ENCODE results near the gene HMGXB4. TPM values are rescaled to one million over a fixed set of nuclear protein-coding genes. Genes with fewer than 3 reads are reported as not detected.

The HMGXB4 gene
- total and polyA plus RNA-seq, 9 of the 15 experiments (the other 6 are each of a cell fraction or from before 2014, with no cell fraction given): 9.9 to 31.4 (median 24.8) TPM

- Histone ChIP-seq H3K9me3 (replicated peaks; ENCODE audit: control insufficient read depth, insufficient read depth, low read depth, low read length) (no peaks in the 10 kb centered on the region), H3K9ac (ENCODE audit: insufficient read depth in 1 of 2, low read depth in 2 of 2, low read length in 2 of 2) (no peak overlapping the region), H3K4me1 (replicated peaks in 1 of 2; ENCODE audit: control insufficient read depth in 2 of 2, insufficient read depth in 2 of 2, low read length in 2 of 2) (peaks cover 3 to 4% of the 10 kb centered on the region in 2 experiments; a peak in 3 of 5 replicates), H3K9me1 (ENCODE audit: control insufficient read depth, insufficient read depth, low read length) (no peaks in the 10 kb centered on the region), H3K4me3 (no peak overlapping the region), H3K79me2 (ENCODE audit: control insufficient read depth, insufficient read depth, low read length) (no peaks in the 10 kb centered on the region; the same call in 2 of the 3 replicates), H3K4me2 (ENCODE audit: insufficient read depth, low read length) (no peak overlapping the region), H2AFZ (ENCODE audit: low read depth, low read length) (no peak overlapping the region), H3K36me3 (ENCODE audit: control insufficient read depth, insufficient read depth, low read length) (peaks cover 5% of the 10 kb centered on the region; the same call in 1 of the 3 replicates), H4K20me1 (replicated peaks; ENCODE audit: control insufficient read depth, insufficient read depth, low read length) (no peaks in the 10 kb centered on the region; the same call in none of the 2 replicates), H3K27me3 (ENCODE audit: control insufficient read depth in 2 of 2, insufficient read depth in 2 of 2, low read length in 2 of 2) (no peaks in the 10 kb centered on the region), H3K27ac (ENCODE audit: extremely low read depth, low read depth, low read length) (no peak overlapping the region)
- in situ Hi-C loops (cut with MboI) (no loop called here), intact Hi-C loops (cut with micrococcal nuclease) (no loop called here)
- DNase-seq (ENCODE audit: extremely low read depth in 1 of 4, low spot score in 3 of 4) (no peak), ATAC-seq (no peak), FAIRE-seq (no peak)
- ChIA-PET POLR2A (no interaction called here), CTCF (ENCODE audit: low intra/inter-chr PET ratio) (no interaction called here)
- WGBS (ENCODE audit: insufficient coverage, low coverage, missing lambda C conversion rate): 70% methylated on average over 4 of the region's 6 CpGs
- BruUV-seq (replicated peaks): no TSS peak
- no peak for TF ChIP-seq MXD1 (CRISPR knock-in tag; IDR thresholded peaks at IDR 0.05; ENCODE audit: borderline replicate concordance, poor library complexity, severe bottlenecking)
- no peak for TF ChIP-seq USF2 (CRISPR knock-in tag; IDR thresholded peaks at IDR 0.05)
- TF ChIP-seq KLF16 (IDR thresholded peaks at IDR 0.05): no peak
- no peak for TF ChIP-seq MCM2 (IDR thresholded peaks at IDR 0.05; ENCODE audit: low read depth)
- TF ChIP-seq ZNF518B (CRISPR knock-in tag; IDR thresholded peaks at IDR 0.05): no peak
- no peak for TF ChIP-seq TOE1 (IDR thresholded peaks at IDR 0.05; ENCODE audit: borderline replicate concordance)
- TF ChIP-seq TOE1 (CRISPR knock-in tag; IDR thresholded peaks at IDR 0.05; ENCODE audit: borderline replicate concordance, low read depth): no peak
- TF ChIP-seq ZNF282 (CRISPR knock-in tag; IDR thresholded peaks at IDR 0.05): no peak
- no peak for TF ChIP-seq ELK3 (CRISPR knock-in tag; IDR thresholded peaks at IDR 0.05)
- no peak for TF ChIP-seq ZNF347 (CRISPR knock-in tag; IDR thresholded peaks at IDR 0.05; ENCODE audit: low read depth)
- TF ChIP-seq SLC30A9 (CRISPR knock-in tag; IDR thresholded peaks at IDR 0.05): no peak
- TF ChIP-seq RFX1 (IDR thresholded peaks at IDR 0.05): no peak
- TF ChIP-seq E2F8 (IDR thresholded peaks at IDR 0.05; ENCODE audit: low read depth, partially characterized antibody): no peak
- TF ChIP-seq MBD2 (IDR thresholded peaks at IDR 0.05; ENCODE audit: borderline replicate concordance, low read depth): no peak
Measured at GRCh38 chr22:35308480-35309021, 51.3 kb downstream of the HMGXB4 start.
